HG03439 (cell line): ENCODE results near the gene BAMBI.

ENCODE experiments used
- ATAC-seq: cut with Tn5 transposase; IDR thresholded peaks from one replicate; pipeline ENCODE4 v1.9.1; 2021; ENCODE audit warnings: mild to moderate bottlenecking, moderate library complexity; ENCODE audit not compliant: unreplicated experiment

Gene BAMBI

DNA sequence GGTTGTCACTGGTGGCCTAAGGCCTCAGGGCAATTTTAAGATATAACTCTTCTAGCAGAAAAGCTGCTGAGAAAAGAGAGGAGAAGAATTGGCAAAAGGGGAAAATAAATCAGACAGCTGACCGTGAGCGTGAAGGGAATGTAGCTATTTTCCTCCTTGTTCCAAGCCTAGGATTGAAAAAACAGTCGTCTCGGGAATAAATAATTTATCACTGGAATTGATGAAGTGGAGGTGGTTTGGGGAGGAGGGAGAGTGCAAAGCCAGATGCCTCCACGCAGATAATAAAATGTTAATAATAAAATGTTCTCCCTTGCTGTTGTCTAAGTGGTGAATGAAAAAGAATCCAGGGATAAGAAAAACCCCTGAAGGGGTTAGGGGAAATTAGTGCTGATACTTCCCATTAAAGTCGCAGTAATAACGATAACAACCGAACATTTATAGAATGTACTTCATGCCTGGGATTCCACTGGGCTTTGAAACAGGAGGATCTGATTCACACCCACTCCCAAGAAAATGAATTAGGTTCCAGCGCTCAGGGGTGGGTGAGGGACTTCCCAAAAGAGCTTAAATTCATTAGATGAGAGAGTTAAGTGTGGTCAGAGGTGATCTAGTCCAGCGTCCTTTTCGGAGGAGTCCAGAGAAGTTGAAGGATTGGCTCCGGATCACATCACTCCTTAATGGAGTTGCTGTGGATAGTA is 27.3 kb downstream of the BAMBI start:
- no peak for ATAC-seq

DNA sequence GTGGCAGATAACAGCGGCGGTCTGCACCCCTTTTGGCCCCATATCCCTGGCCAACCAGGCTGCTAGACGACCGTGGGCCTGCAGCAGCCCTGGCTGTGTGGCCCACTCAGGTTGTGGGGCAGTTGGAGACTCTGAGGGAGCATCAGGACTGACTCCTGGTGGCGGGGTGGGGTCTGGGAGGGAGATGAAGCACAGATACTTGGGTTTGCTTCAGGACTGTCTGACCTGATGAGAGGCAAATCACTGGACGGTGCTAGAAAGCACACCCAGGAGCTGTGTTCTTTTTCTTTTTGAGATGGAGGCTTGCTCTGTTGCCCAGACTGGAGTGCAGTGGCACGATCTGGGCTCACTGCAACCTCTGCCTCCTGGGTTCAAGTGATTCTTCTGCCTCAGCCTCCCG is 28.2 kb downstream of the BAMBI start:
- no peak for ATAC-seq

DNA sequence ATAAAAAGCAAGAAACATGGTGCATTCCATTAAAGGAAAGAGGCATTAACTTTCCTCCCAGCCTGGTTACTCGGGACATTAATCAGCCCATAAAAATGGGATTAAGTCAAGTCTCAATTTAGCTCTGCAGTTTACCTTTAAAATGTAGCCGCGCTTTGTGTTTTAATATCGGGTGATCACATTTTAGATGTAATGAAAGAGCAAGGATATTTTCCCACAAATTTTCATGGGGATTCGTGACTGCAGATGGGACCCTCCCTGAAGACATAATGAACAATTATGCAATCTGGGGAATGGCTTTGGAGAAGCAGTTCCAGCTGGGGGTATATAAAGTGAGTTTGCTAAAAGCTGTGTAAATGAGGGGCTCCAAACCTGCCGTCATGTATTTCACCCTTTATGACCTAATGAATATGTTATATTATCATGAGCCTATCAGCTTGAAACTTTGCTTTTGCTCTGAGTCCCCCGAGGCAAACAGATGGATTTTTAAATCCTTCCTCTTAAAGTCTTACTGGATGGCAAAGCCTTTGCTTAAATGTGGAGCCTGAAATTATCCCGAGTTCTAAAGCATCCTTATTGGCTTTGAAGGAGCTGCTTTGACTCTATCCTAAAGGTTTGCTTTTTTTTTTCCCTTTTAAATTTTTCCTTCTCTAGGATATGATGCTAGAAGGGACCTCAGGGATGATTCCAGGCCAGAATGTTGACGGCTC is 31.8 kb downstream of the BAMBI start:
- no peak for ATAC-seq

DNA sequence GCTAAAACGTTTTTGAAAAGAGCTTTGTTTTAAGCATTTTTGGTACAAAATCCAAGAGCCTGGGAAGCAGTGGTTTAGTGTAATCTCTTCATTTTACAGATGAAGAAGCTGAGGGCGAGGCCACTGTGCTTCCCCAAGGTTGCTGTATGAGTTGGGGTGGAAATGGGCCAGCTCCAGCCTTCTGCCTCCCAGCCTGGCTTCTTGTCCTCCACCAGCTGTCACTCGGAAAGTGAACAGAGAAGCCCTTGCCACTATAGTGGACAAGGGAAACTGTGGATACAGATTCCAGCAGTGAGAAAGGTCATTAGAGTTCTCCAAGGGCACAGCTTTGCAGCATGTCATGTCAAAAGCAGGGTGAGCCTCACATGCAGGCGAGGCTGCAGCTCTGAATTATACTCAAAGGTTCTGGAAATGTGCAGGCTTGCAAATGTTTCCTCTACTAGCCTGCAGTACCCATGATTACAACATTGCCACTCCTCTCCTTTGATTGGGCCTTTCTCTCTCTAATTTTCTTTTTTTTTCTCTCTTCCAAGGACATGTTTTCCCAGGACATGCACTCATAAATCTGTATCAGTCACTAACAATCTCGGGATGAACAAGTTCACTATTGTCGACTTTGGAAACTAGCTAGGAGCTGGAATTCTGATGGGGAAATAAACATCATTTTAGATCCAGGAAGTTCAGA is 33.0 kb downstream of the BAMBI start:
- ATAC-seq: no peak

DNA sequence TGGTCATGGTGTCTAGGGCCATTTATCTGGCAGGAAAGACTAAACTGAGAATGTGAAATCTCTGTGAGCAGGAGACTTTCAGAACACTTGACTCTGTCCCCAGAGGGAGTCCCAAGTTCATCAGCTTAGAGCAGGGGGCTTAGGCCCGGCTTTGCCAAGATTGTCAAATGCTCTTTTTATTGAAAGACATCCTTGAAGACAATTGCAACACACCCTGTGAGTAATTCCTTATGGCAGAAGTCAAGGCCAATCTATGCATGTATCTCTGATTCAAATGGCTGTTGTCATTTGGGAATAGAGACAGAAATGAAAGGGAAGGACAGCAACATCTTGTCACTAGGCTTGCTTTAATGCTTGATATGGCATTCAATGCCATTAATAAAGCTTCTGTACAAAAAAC is 33.7 kb downstream of the BAMBI start:
- ATAC-seq: no peak

DNA sequence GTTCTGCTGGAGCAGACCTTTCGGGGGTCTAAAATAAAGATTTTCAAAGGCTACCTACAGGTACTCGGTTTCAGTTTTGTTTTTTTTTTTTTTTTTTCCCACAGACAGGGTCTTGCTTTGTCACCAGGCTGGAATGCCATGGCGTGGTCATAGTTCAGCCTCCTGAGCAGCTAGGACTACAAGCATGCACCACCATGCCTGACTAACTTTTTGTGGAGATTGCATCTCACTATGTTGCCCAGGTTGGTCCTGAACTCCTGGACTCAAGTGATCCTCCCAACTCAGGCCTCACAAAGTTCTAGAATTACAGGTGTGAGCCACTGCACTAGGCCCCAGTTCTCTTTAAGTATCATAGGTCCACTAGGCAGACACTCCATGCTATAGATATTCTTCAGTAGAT is 34.5 kb downstream of the BAMBI start:
- ATAC-seq: no peak

DNA sequence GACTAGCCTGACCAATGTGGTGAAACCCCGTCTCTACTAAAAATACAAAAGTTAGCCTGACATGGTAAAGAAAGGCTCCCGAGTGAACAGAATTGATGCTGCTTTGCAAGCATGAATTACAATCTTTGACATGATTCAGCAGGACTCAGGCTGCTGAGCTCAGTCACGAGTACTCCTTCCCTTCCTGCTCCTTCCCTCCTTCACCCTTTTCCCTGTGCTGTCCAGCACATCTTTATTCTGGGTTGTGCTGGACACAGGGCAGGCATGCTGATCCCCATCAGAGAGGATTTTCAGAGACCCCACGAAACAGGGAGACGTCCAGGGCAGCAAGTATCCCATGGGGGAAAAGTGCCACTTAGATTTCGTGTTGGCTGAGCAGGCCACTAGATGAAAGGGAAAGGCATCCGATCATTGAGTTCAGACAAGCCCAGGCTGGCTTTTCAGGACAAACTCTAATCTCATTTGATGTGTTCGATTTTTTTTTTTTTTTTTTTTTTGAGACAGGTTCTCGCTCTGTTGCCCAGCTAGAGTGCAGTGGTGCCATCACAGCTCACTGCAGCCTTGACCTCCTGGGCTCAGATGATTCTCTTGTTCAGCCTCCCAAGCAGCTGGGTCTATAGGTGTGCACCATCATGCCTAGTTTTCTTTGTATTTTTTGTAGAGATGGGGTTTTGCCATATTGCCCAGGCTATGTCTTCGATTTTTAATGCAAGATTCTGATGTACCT is 36.5 kb downstream of the BAMBI start:
- ATAC-seq: no peak

DNA sequence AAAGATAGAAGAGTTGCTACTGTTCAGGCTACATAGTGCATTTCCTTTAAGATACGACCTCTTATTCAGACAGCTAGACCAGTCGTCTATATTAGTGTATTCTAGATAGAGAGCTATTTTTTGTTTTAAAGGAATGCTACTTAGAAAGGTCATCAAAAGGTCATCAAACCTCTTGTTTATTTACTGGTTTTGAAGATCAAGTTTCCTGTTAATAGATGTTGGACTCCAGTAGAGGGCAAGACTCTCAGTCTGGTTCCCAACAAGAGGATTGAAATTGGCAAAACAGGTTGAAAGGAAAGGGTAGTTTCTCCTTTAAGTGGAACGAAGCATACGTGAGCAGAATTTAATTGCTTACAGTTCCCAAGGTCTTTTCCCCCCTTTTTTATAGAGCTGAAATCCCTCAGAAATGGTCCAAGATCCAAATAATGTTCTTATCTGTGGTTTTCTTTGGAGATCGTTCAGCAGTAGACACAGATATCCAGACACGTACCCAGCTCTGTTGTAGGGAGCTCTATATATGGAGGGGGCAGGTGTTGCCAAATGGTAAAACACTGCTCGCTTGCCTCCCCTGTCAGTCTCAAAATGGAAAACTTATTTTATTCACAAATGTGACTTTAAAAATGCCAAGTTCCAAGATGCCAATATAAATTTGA is 37.2 kb downstream of the BAMBI start:
- no peak for ATAC-seq

DNA sequence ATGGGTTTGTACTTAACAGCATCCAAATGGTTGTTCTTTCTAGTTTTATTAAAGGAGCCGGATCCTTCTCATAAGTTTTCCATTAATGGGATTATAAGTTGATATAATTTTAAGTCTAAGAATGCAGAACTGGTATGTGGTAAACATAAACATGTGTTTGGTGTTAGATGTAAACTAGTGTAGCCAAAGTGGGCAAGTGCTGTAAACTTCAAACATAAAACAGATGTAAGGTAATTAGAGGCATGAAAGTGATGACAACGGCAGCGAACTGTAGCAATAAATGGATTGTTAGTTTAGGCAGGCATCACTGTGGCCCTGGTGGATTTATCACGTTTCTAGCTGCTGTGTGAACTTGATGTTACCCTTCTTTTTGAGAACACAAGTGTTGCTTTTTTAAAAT is 37.9 kb downstream of the BAMBI start:
- ATAC-seq: no peak

DNA sequence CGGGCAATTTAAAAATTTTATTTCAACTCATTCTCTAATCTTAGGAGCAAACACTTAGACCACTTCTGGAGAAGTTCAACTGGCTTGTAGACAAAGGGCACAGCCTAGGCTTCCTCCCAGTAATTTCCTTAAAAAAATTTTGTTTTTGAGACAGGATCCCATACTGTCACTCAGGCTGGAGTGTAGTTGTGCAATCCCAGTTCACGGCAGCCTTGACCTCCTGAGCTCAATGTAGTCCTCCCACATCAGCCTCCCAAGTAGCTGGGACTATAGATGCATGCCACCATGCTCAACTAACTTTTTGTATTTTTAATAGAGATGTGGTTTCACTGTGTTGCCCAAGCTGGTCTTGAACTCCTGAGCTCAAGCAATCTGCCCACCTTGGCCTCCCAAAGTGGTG is 38.4 kb downstream of the BAMBI start:
- no peak for ATAC-seq

GRCh38 chr10:28716748-28717147 is 39.4 kb downstream of the BAMBI start:
- no peak for ATAC-seq

DNA sequence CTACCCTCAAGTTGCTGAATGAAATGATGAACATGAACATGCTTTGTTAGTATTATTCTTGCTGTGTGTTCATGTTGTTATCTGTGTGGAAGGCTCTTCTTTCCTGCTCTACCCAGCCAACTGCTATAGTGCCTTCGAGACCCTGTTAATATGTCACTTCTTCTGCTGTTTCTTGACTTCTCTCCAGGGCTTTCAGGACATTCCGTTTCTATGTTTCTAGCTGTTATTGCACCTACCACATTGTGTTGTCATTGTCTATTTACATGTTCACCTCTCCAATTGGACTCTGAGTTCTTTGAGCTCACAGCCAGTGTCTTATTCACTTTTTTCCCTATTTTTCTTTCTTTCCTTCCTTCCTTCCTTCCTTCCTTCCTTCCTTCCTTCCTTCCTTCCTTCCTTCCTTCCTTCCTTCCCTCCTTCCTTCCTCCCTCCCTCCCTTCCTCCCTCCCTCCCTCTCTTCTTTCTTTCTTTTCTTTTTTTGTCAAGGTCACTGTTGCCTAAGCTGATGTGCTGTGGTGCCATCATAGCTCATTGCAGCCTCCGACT is 40.4 kb downstream of the BAMBI start:
- no peak for ATAC-seq

DNA sequence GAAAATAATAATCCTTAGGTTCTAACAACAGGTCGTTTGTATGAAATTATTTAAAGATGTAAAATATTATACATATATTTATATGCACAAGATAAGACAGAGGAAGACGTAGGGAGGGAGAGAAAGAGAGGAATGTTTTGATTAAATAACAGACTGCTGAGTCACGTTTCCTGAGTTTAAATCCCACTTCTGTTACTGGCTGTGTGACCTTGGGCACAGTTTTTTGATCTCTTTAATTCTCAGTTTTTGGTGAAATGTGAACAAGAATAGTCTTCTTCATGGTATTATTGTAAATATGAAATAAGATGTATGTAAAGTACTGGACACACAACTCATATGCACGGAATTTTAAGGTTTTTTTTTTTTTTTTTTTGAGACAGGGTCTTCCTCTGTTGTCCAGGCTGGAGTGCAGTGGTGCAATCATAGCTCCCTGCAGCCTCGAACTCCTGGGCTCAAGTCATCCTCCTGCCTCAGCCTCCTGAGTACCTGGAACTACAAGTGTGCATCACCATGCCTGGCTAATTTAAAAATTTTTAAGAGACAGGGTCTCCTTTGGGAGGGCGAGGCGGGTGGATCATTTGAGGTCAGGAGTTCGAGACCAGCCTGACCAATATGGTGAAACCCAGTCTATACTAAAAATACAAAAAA is 42.6 kb downstream of the BAMBI start:
- no peak for ATAC-seq

- ATAC-seq: no peak
Observed at GRCh38 chr10:28721318-28721951, 44.1 kb downstream of the BAMBI start.

- no peak for ATAC-seq
Observed at GRCh38 chr10:28722065-28722803, 44.9 kb downstream of the BAMBI start.

GRCh38 chr10:28728366-28728765 is 51.0 kb downstream of the BAMBI start:
- ATAC-seq: no peak

DNA sequence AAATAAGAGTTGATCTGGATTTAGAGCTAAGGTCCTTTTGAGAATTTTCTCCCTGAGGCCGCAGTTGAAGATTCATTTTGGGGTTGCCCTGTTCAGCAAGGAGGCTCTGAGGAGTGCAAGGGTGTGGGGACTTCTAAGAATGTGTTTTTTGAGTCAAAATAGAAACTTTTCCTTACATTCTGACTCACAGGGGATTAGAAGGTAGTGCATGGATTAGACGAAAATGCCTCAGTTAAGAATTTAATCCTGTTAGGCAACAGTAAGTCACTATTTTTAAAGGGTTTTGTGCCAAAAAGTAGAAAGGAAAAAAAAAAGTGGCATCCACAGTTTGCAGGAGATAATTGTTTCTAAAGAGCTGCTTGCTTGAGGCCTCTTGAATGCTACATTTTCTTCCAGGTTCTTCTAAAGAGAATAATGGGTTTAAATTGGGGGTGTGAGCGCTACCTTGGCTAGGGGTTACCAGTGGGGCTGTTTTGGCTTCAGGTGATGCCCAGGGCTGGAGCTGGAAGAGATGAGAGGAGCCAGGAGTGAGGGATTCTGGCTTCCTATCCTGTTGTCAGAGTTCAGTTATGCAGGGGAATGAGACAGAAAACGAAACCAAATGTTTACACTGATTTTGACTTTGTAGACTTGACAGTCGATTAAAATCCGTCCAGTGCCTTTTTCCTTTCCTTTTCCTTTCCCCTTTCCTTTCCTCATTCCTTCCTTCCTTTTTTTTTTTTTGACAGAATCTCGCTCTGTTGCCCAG is 52.9 kb downstream of the BAMBI start:
- no peak for ATAC-seq

DNA sequence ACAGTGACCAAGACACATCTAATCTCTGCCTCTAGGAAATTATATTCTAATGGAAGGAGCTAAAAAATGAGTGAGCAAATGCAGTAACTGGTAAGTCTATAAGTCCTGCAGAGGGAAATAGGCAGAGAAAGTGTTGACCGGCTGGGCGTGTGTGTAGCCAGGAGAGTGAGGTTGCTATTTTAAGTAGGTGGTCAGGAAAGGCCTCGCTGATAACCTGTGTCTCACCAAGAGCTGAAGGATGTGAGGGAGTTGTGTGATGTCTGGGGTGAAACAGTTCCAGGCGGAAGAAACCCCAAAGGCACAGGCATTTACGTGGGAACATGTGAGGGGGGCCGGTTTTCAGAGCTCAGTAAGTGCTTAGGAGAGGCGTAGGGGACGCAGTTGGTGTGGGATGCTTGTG is 54.8 kb downstream of the BAMBI start:
- ATAC-seq: no peak
